VCaP (cell line): ENCODE results near the gene NFIA.

Experiments used
- H3K27ac ChIP-seq: fragments of 450-650 bp; 2 replicates; pipeline ENCODE4 v1.5.1; 2017
- CTCF ChIP-seq: fragments of 450-650 bp; conservative IDR thresholded peaks from 2 replicates; pipeline ENCODE4 v1.5.1; 2017; ENCODE audit warnings: mild to moderate bottlenecking, moderate library complexity

Gene NFIA

GRCh38 chr1:61268546-61269240 is 186.3 kb downstream of the NFIA start:
- peak overlapping the region; percentile 6 for H3K27ac ChIP-seq
- TF ChIP-seq CTCF = no peak

GRCh38 chr1:61269602-61270001 is 187.2 kb downstream of the NFIA start:
- no peak for TF ChIP-seq CTCF
- no peak overlapping the region; the same call in 1 of the 2 replicates for H3K27ac ChIP-seq

GRCh38 chr1:61270107-61270506 is 187.7 kb downstream of the NFIA start:
- no peak for TF ChIP-seq CTCF
- H3K27ac ChIP-seq = no peak overlapping the region

GRCh38 chr1:61270761-61271411 is 188.5 kb downstream of the NFIA start:
- H3K27ac ChIP-seq = no peak overlapping the region
- TF ChIP-seq CTCF = no peak

- TF ChIP-seq CTCF = no peak
- H3K27ac ChIP-seq = no peak overlapping the region
Measured at GRCh38 chr1:61271412-61271789, 189.0 kb downstream of the NFIA start.

- no peak for TF ChIP-seq CTCF
Measured at GRCh38 chr1:61273167-61273705, 190.9 kb downstream of the NFIA start.

GRCh38 chr1:61273861-61274260 is 191.5 kb downstream of the NFIA start:
- TF ChIP-seq CTCF = no peak

More at GRCh38 chr1:61273167-61273705, 190.9 kb downstream of the NFIA start:
- H3K27ac ChIP-seq = no peak overlapping the region

More at GRCh38 chr1:61273861-61274260, 191.5 kb downstream of the NFIA start:
- H3K27ac ChIP-seq = no peak overlapping the region
